RWPE1 (cell line): ENCODE results near the gene SH2B3.

Experiments
- CTCF ChIA-PET: fragments of 350-600 bp; sonication (Branson Sonifier 250); formaldehyde crosslinking; extraction: SDS; loops from one replicate; lab custom pipeline; 2021; lab: Yijun Ruan, JAX
- POLR2A ChIA-PET: fragments of 400-600 bp; formaldehyde crosslinking; extraction: SDS; loops from one replicate; lab custom pipeline; 2020; ENCODE audit warnings: antibody characterized with exemption; ENCODE audit not compliant: low non-redundant PET; lab: Yijun Ruan, JAX
- DNase-seq: peaks from one replicate; pipeline ENCODE4 v3.0.0; 2012; ENCODE audit warnings: low spot score
- H3K27ac ChIP-seq: fragments of 450-650 bp; 2 replicates; pipeline ENCODE4 v1.5.1; 2017
- TF ChIP-seq, protein P1 (sequence below): fragments of 450-650 bp; conservative IDR thresholded peaks from 2 replicates; pipeline ENCODE4 v1.5.1; 2017; ENCODE audit warnings: low read depth, mild to moderate bottlenecking

Gene SH2B3

DNA sequence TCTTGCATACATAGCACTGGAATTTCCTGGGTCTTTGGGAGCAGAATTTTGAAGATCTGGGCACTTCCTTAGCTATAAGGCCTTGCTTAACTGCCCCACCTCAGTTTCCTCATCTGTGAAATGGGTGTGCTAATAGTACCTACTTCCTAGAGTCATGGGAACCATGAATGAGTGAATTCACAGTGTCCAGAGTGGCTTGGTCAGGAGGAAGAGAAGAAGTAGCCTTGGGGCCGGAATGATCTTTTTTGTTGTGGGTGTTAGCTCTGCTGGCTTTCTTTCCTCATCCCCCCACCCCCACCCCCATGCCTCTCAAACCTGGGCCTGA lies 2.4 kb downstream of the SH2B3 start:
- ChIA-PET POLR2A (interaction anchor here (1.1 kb wide), 1 partner anchor 30 kb away, joined by 8 read pairs; no protein-coding TSS in a partner anchor), CTCF (interaction anchor here (1.0 to 1.5 kb wide), 3 partner anchors 11 to 43 kb away, joined by 3 to 13 read pairs (median 3); no protein-coding TSS in a partner anchor)
- peak overlapping the region; percentile 69 for H3K27ac ChIP-seq
- DNase-seq, result no peak
- TF ChIP-seq, protein P1, sequence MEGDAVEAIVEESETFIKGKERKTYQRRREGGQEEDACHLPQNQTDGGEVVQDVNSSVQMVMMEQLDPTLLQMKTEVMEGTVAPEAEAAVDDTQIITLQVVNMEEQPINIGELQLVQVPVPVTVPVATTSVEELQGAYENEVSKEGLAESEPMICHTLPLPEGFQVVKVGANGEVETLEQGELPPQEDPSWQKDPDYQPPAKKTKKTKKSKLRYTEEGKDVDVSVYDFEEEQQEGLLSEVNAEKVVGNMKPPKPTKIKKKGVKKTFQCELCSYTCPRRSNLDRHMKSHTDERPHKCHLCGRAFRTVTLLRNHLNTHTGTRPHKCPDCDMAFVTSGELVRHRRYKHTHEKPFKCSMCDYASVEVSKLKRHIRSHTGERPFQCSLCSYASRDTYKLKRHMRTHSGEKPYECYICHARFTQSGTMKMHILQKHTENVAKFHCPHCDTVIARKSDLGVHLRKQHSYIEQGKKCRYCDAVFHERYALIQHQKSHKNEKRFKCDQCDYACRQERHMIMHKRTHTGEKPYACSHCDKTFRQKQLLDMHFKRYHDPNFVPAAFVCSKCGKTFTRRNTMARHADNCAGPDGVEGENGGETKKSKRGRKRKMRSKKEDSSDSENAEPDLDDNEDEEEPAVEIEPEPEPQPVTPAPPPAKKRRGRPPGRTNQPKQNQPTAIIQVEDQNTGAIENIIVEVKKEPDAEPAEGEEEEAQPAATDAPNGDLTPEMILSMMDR, result no peak

DNA sequence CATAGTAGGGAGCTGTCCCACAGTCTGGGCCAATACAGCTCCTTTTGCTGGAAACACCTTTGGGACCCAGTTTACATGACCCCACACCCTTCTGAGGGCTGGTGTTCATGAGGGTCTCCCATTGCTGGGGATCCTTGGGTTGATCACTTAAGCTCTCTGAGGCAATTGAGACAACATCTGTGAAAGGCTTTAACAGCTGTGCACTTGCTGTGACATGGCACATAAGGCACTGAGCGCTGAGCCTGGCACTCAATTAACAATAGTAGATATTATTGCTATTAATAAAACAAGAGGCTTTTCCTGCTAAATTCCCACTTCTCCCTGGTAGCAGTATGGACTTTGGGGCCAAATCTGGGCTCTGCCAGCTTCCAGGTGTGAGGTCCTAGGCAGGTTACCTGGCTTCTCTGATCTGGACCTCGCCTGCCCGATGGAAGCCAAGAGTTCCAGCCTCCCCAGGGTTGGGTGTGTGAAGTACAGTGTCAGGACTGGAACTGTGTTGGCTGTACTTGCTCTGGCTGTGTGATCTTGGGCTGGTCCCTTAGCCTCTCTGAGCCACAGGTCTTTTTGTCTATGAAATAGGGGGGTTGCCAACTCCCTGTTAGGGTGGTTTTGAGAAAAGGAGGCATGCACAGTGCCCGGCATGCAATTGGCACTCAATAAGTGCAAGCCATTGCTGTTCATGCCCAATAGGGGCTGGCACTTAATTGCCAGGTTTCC lies 3.1 kb downstream of the SH2B3 start:
- peak overlapping the region; percentile 69 for H3K27ac ChIP-seq
- POLR2A ChIA-PET, result interaction anchor here (1.1 kb wide), 1 partner anchor 29 kb away, joined by 8 read pairs; no protein-coding TSS in a partner anchor
- DNase-seq, result no peak
- TF ChIP-seq, protein P1, result no peak
- CTCF ChIA-PET, result interaction anchor here (0.5 to 1.5 kb wide), 4 partner anchors 12 to 1154 kb away, joined by 3 to 6 read pairs (median 3); no protein-coding TSS in a partner anchor

DNA sequence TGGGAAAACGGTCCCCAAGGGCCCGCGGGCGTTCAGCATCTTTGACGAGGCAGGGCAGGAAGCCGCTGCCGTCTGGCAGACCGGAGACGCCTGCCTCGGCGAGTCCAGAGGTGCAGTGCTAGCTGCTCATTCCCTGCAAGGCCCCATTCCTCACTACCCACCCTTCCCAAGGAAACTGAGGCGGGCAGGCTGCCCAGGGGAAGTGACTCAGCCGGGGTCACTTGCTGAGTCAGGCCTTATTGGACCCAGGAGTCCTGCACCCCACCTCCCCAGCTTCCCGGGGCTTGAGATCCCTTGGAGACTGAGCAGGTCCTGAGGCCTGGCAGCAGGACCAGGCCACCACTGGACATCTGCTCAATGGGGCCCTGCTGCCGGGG lies 3.7 kb downstream of the SH2B3 start:
- TF ChIP-seq, protein P1, result no peak
- ChIA-PET CTCF (interaction anchor here (0.6 to 1.5 kb wide), 2 partner anchors 10 to 12 kb away, joined by 4 to 6 read pairs; no protein-coding TSS in a partner anchor), POLR2A (no interaction called here)
- no peak for DNase-seq
- H3K27ac ChIP-seq, result peak overlapping the region; percentile 69

DNA sequence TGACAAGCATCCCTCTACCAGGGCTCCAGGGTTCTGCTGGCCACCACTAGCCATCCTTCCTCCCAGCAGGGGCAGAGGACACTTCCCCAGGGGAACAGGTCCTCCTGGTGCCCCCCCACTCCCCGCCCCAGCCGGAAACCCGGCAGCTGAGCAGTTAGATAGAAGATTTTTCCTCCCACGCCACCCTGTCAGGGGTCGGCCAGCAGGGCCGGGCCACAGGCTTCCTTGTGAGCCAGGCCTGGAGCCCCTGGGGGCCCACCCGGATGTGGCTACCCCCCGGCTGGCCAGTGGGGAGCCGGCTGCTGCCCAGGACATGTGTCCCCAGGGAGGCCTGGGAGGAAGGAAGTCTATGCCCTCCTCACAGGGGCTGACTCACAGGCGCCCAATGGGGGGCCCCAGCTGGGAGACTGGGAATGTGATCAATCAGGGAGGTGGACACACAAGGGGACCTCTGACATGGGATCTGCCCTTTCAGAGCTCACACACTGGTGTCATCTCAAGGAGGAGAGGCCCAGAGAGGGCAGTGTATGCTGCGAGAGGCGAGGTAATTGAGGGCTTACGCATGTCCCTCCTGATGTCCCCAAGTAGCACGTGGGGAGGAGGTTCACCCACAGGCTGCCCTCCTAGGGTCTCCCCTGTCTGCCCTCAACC lies 4.2 kb downstream of the SH2B3 start:
- TF ChIP-seq, protein P1, result no peak
- DNase-seq, result no peak
- ChIA-PET POLR2A (no interaction called here), CTCF (interaction anchor here (0.6 to 2.0 kb wide), 3 partner anchors 10 to 13 kb away, joined by 4 to 7 read pairs (median 6); no protein-coding TSS in a partner anchor)
- H3K27ac ChIP-seq, result peak overlapping the region; percentile 69

DNA sequence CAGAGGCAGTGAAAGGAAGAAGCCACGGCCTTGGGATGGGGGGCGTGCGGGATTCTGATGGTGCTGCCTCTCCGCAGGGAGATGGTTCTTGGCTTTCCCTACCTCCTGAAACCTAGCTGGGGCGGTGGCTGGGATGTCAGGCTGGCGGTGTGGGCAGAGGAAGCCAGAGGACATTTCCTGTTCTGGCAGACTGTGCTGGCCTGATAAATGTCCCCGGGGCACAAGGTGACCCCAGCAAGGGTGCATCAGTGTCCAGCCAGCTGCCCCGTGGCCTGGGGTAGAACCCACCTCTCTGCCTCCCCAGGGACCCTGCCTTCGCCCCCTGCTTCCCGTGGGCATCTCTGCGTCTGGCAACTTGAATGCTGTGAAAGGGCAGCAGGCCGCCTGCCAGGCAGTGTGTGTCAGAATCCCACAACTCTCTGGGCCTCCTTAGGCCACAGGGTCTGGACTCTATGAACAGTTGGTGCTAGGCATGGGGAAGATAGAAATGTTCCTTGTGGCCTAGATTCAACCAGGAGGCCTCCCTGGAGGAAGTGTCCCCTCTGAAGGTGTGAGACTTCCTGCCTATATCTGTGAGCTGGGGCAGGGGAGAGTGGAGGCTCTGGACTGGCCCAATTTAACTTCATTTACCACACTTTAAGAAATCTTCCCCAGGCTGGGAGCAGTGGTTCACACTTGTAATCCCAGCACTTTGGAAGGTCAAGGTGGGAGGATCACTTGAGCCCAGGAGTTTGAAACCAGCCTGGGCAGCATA lies 4.9 kb downstream of the SH2B3 start:
- H3K27ac ChIP-seq, result peak overlapping the region; percentile 69
- ChIA-PET CTCF (interaction anchor here (1.1 to 2.0 kb wide), 2 partner anchors 14 to 79 kb away, joined by 3 to 7 read pairs; no protein-coding TSS in a partner anchor), POLR2A (no interaction called here)
- TF ChIP-seq, protein P1, result no peak
- no peak for DNase-seq
